Occipital lobe (tissue), 2 donors: ENCODE measurements around the gene MACROH2A2. TPM values are rescaled to one million over a fixed set of nuclear protein-coding genes. Genes with fewer than 3 reads are reported as not detected.
"Not testable (repeated sequence)": the region's sequence is repeated elsewhere in the genome, so short reads cannot be mapped to it uniquely, and the experiment has no call there.

ENCODE experiments used
- DNase-seq: peaks from one replicate; lab custom pipeline; 2025; lab: John Stamatoyannopoulos, UW
- total RNA-seq: library from RNA; depleted of rRNA; stranded (reverse); fragments of >200 nt; gene quantifications from one replicate; pipeline ENCODE4 v1.2.3, GENCODE V29; 2014

Gene MACROH2A2
- total RNA-seq, 1 donor from 2014 or later, result 23.6 TPM

DNA sequence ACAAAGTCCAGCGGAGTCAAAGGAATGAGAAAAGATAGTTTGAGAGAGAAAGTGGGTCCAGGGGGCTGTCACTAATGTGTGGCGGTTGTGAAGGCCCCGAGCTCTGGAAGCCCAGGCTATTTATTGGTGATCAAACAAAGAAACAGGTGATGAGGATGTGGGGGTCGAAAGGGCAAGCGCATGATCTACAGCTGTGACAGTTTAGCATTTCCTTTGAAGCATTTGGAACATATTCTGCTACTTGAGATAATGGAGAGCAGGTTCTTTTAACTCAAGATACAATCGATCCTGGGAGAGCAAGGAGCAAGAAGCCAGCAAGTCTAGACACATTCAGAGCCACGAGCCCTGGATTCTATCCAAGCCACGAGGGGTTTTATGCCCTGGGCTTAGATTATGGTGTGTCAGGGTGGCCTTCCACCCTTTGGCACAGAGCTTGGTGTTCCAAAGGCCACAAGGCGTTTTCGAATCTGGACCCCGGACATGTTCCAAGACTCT is 48.5 kb downstream of the MACROH2A2 start:
- not testable (repeated sequence) for DNase-seq

DNA sequence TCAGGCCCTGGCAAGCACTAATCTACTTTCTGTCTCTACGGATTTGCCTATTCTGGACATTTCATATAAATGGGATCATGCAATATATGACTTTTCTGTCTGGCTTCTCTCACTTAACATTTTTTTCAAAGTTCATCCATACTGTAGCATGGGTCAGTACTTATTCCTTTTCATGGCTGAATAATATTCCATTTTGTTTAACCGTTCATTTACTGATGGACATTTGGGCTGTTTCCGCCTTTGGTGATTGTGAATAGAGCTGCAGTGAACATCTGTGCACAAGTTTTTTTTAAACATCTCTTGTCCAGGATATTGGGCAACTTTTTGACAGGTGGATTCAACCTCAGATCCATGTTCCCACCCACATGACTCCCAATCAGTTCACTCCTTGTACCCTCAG is 49.0 kb downstream of the MACROH2A2 start:
- no peak for DNase-seq

DNA sequence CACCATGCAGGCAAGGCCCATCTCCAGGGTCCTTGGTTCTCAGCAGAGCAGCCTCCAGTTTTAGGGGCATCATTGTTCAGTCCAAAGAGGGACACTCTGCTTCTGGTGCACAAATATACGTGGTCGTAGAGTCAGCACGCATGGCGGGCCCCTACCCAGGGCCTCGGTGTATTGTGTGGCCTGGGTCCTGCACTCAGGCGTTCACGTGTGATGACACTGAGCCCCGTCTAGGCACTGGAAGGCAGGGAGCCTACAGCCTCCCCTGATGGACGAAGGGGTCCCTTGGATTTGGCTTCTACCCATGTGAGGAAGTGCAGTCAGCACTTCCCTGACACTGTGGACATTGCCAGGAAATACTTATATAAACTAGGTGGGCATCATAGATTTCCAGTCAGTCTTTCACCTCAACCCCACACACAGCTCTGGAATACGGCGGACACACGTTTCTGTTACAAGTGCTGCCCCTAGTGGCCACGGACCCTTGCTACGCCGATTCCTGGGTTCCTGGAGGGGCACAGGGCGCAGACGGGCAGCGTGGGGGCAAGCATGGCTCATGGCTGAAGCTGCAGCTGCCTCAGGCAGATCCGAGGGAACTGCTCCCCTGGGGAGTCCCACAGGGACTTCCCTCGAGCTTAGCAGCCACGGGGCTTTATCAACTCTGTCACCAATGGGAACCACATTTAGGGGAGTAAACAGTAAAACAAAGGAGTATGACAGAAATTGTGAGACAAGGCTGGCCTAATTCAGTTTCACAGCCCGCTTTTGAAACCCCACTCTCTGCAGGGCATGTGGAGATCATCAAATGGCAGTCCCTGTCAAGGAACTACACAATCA is 54.5 kb downstream of the MACROH2A2 start:
- no peak for DNase-seq

DNA sequence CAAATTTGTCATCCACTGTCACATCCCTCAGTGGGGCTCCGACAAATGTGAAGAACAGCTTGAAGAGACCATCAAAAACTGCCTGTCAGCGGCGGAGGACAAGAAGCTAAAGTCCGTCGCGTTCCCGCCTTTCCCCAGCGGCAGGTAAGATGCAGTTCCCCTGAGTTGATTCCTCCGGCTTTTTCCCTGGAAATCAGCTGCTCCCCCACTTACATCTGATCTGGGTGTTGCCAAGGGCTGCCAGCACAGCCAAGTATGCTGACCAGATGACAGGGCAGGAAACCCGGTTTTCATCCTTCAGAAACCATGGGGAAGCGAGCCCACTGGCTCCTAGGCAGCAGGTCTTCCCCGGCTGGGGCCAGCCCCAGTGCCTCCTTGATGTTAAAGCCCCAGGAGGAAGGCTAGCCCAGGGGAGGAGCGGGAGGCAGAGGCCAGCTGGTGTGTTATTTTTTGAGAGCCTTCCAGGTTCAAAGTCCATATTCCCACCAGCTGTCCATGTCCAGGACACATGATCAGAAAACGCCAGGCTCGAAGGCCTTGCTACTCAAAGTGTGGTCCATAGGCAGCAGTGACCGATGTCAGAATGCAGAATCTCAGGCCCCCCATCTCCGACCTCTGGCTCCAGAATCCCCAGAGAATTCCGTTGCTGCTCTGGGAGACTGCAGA is 56.6 kb downstream of the MACROH2A2 start:
- DNase-seq, result no peak

DNA sequence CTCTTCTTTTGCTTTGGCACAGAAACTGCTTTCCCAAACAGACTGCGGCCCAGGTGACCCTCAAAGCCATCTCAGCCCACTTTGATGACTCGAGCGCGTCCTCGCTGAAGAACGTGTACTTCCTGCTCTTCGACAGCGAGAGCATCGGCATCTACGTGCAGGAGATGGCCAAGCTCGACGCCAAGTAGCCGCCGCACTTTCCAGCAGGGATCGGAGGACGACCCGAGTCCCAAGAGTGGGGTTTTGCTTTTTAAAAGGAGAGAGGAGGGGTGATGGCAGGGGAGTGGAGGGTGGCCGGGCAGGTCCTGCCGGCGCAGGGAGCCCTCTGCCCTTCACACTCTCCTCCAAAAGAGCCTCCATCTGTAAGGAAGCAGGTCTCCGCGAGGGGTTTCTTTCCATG is 58.9 kb downstream of the MACROH2A2 start:
- DNase-seq, result no peak

DNA sequence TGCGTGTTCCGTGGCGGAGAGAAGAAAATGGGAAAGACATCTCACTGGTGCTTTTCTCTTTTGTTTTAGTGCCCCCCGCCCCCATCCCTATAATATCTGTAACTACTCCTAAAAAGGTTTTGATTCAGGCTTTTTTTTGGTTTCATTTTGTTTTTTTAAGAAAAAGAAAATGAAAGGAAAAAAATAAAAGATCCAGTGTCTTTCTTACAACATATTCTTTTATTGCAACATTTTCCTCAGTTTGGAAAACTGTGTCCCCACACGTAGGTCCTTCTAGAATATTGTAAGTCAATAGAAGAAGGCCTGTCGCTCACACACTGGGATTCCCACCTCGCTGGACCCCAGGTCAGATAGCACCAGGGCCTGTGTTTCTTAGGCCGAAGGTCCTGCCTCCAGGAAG is 59.4 kb downstream of the MACROH2A2 start:
- no peak for DNase-seq

DNA sequence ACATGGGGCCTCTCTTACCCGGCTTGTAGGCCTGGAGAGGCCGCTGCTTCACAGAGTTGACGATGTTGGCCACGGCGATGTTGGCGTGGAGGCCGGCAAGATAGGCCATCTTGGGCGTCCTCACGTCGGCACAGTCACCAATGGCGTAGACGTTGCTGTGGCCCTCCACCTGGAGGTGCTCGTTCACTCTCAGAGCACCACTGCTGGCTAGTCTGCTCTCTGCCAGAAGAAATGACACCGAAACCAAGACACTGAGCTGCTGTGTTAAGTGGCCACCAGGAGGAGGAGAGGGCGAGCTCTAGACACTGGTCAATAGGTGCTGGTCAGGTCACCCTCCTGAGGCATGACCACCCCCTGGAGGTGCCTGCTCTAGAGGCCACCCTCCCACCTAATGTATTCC is 62.3 kb downstream of the MACROH2A2 start:
- DNase-seq, result no peak

DNA sequence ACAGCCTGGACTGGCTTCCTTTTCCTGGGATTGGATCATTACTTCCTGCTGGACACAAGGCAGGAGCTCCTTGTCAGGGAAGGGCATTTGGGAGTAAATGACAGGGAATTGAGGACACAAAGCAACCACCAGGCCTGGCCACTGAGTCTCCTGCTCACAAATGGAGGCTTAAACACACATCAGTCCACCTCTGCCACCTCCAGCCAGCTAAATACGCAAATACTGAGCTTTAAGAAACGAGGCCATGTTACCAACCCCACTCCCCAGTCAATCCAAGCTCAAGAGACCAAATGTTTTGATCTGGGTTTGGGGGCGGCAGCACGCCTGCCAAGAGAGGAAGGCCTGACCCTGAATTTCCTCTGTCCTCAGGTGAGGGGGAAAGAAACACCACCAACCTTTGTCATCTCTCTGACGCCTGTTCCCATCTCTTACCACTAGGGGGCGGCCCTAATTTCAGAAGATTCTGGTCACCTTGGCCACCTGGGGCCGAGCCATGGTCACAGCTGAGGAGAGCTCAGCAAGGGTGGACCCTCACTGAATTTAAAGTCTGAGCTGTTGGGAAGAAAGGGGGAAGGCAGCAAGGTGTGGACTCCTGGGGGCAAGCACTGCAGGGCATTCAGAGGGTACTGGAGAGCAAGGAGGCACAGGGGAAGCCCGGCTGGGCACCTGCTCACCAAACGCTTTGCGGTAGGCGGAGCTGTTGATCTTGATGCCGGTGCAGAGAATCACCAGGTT is 63.5 kb downstream of the MACROH2A2 start:
- DNase-seq, result no peak

DNA sequence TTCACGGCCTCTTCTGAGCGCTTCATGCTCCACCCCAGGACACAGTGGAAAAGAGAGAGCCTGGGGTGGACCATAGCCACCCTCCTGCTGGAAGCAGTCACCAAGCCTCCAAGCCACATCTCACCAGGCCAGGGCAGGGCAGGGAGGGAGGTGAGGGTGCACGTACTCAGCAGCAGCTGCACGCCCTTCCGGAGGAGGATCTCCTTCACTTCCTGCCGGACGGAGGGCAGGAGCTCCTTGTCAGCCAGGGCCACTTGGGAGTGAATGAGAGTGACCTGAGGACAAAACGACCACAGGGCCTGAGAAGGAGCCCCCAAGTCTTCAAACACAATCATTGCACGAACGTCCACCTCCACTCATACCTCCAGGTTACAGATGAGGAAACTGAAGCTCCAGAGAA is 65.0 kb downstream of the MACROH2A2 start:
- DNase-seq, result no peak

DNA sequence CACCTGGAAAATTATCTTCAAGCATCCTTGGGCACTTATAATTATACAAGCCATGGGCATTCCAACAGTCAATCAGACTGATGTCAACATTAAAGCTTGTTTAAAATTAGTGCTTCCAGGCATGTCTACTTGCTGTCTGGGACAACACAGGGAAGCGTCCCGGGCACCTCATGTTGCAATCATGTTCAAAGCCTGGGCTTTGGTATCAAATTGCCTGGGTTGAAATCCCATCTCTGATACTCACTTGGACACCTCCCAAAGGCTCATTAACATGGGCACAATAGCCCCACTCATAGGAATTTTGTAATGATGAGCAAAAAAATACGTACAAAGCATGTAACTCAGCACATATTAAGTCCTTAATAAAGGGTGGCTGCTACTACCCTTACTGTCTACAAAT is 65.5 kb downstream of the MACROH2A2 start:
- DNase-seq, result no peak

DNA sequence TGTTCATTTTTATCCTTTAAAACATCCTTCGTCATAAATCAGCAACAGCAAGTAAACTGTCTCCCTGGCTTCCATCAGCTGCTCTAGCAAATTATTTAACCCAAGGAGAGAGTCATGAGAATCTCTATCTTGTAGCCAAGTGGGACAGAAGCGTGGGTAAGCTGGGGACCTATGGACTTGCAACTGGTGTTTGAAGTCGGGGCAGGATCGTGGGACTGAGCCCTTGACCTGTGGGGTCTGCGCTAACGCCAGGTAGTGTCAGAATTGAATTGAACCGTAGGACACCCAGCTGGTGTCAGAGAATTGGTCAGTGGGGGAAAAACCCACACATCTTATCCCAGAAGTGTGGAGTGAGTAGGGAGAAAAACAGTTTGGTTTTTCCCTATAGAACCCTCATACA is 66.6 kb downstream of the MACROH2A2 start:
- no peak for DNase-seq

DNA sequence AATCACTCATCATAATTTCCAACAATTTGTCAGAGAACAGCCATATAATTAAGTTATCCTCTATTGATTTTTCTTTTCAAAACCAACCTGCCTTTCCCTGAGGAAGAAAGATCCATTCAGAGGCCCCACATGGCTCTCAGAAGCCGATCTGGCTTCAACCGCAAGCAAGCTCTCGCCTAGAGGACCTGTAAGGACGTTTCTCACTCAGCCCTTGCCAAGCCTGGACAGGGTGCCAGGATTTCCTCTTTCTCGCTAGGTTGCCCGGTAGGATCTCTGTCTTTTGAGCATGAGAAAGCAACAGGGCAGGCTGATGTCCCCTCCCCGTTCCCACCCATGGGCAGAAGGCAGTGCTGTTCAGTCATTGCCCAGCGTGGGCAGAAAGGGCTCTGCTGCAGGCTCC is 67.0 kb downstream of the MACROH2A2 start:
- DNase-seq, result no peak

DNA sequence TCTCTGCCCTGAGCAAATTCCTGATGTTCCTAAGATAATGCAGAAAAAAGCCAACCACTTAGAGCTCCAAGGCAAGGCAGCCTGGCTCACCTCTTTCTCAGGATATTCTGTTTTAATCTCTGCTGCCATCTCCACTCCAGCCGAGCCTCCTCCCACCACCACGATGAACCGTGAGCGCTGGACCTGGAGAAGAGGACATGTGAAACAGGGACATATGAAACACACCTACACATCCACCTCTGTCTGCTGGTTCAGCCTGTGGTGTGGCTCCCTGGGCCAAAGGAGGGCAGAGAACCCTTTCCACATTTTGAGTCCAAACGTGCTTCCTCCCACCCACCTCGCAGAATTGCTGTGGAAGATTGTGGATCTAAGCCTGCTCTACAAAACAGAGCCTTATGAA is 67.8 kb downstream of the MACROH2A2 start:
- no peak for DNase-seq

DNA sequence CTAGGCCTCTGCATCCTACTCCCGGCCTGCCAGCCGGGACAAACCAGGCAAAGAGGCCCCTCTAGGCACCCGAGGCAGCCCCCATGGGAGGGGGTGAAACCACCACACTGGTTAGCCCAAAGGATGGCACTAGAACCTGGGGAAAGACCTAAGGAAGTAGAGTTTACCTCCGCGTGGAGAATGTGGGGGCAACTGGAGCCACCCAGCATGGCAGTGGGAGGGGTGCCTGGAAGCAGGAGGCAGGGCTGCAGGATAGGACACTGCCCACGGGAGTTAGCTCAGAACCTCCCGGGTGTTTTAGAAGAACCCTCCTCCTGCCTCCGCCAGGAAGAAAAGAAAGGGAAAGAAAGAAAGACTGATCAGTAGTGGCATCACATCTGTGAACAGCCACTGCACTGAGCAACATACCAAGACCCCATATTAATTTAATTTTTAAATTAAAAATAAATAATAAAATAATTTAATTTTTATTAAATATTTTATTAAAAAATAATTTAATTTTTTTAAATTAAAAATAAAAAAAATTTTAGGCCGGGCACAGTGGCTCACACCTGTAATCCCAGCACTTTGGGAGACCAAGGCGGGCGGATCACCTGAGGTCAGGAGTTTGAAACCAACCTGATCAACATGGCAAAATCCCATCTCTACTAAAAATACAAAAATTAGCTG is 68.8 kb downstream of the MACROH2A2 start:
- no peak for DNase-seq

DNA sequence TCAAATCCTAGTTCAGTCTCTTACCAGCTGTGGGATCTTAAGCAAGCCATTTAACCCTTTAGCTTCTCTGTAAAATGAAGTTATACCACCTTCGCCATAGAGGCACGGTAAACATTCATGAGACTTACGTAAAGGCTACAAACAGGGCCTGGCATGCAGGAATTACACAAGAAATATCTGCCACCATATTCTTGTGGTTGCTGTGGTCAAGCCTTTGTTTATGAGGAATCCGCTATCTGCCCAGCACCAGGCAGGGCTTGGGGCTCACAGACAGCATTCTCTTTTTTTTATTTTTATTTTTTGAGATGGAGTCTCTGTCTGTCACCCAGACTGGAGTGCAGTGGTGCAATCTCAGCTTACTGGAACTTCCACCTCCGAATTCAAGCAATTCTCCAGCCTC is 70.1 kb downstream of the MACROH2A2 start:
- DNase-seq, result no peak

DNA sequence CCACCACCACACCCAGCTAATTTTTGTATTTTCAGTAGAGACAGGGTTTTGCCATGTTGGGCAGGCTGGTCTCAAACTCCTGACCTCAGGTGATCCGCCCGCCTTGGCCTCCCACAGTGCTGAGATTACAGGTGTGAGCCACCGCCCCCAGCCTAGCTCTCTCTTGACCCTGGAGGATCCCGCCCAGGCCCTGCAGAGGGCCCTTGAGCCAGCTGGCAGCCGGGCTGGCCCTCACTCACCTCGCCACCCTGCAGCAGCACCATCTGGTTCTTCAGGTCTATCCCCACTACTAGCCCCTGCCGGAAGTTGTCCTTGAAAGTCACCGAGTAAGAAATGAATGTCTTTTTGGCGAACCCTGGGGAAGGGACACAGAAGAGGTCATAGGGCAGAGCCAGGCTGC is 70.5 kb downstream of the MACROH2A2 start:
- DNase-seq, result not testable (repeated sequence)

DNA sequence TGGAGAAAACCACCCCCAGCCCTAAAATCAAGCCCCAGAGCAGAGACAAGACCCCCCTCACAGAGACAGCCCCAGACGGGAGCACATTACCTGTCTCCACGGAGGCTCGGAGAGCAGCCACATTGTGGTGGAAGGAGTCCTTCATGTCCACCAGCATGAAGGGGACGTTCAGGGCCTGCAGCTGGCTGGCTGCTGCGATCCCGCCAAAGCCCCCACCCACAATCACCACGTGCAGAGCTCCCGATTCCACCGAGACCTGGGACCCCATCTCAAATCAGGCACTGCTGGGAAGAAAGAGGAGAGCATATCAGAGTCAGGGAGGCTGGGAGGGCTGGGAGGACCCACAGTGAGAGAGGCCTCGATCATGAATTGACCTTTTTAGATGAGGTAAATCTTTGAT is 71.2 kb downstream of the MACROH2A2 start:
- no peak for DNase-seq

DNA sequence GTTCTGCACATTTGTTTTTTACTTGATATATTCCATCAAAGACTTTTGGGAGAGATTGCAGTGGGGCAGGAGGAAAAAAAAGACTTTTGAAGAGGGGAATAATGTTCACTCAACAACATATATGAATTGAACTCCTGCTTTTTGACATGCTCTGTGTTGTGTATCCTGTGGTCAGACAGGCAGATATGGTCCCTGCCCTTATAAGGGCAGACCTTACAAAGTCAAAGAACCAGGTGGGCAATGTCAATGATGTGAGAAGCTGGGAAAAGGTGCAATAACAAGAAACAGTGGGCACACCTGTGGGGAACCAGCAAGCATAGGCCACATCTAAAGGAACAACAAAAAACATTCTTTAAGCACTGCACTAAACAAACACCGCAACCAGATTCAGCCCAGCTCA is 71.8 kb downstream of the MACROH2A2 start:
- no peak for DNase-seq

DNA sequence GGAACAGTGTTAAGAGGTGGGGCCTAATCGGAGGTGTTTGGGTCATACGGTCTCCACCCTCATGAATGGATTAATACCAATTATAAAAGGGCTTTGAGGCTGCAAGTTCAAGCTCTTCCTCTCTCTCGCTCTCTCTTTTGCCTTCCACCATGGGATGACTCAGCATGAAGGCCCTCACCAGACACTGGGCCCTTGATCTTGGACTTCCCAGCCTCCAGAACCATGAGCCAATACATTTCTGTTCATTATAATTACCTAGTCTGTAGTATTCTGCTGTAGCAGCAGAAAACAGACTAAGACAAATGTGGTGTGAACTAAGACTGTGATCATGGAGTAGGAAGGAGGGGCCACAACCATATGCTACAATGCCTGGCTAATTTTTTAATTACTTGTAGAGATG is 72.3 kb downstream of the MACROH2A2 start:
- no peak for DNase-seq

DNA sequence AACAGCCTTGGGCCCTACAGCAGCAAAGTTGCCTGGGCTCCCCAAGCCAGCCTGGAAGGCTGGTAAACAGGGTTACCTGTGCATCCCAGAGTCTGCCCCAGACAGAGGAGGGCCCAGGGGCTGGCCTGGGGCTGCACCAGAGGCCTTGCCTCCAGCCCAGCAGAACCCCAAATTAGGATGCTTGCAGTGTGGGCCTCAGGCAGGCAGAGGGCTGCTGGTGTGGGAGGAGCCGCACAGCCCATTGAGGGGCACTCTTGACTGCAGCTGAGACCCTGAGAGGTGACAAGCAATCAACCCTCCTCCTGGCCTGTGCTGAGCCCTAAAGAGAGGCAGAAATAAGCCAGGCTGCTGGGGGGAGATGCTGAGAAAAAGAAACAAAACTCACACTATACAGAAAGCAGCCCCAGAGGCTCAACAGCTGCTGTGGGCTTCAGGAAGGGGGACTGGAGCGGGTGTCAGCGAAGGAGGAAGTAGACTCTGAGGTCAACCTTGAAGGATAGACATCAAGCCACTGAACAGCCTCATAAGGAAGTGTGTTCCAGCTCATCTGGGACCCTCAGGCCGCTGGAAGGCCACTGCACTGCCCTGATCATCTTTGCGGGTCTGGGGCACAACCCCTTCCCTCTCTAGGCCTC is 73.4 kb downstream of the MACROH2A2 start:
- no peak for DNase-seq

DNA sequence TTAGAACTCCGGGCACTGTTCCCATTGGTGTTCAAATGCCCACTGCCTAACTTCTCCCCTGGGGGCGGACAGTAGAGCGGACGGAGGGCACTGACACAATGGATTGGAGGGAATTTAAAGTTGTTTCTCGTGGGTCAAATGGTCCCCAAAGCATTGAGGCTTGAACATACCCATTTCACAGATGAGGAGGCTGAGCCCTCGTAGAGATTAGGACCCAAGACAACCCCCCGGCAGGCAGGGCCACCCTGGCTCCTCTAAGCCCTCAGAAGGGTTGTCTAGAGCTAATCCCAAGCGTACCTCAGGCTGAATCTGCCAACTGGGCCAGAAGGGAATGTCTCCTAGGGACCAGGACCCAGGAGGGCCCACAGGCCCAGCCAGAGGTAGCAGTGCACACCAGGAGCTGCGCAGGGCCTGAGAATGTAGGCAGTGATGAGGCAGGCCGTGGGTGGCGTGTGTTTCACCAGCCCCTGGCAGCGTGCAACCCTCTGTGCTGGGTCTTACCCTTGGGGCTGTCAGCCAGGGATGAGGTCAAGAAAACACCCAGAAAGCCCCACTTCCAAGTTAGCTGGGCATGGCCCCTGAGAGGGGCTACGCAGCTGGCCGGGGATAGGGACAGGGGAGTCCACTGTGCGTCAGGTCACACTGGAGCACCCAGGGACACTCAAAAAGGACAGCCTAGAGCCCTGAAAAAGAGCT is 74.2 kb downstream of the MACROH2A2 start:
- no peak for DNase-seq
